HG02885 (cell line): ENCODE data around the gene NBPF3.

ENCODE experiments used
- ATAC-seq: cut with Tn5 transposase; IDR thresholded peaks from one replicate; pipeline ENCODE4 v1.9.1; 2021; ENCODE audit warnings: mild to moderate bottlenecking; ENCODE audit not compliant: unreplicated experiment, poor library complexity

NBPF3 gene

GRCh38 chr1:21534146-21534545, 94.2 kb downstream of the NBPF3 start:
- ATAC-seq, result no peak
